HCT116 (cell line): ENCODE results near the gene MYCN.

Experiments
- POLR2A ChIP-seq: IDR thresholded peaks from 2 replicates; pipeline ENCODE4 v1.7.0; 2011; ENCODE audit warnings: borderline replicate concordance; ENCODE audit not compliant: insufficient read depth, insufficient read length; ENCODE audit errors: extremely low read depth
- TF ChIP-seq, protein P1 (sequence below), 3 experiments: fragments of 200-600 bp in 1 of 3; sonication (generic) in 1 of 3; IDR thresholded peaks in 2 of 3; conservative IDR thresholded peaks in 1 of 3; 2 replicates each; pipeline ENCODE4 v1.5.1; 2012 to 2017; ENCODE audit warnings: low read depth in 2 of 3, low read length in 2 of 3, antibody characterized with exemption in 1 of 3, borderline replicate concordance in 1 of 3, control low read depth in 1 of 3, mild to moderate bottlenecking in 1 of 3, mixed read lengths in 1 of 3, mixed run types in 1 of 3, moderate library complexity in 1 of 3; ENCODE audit not compliant: insufficient read depth in 1 of 3

DNA sequence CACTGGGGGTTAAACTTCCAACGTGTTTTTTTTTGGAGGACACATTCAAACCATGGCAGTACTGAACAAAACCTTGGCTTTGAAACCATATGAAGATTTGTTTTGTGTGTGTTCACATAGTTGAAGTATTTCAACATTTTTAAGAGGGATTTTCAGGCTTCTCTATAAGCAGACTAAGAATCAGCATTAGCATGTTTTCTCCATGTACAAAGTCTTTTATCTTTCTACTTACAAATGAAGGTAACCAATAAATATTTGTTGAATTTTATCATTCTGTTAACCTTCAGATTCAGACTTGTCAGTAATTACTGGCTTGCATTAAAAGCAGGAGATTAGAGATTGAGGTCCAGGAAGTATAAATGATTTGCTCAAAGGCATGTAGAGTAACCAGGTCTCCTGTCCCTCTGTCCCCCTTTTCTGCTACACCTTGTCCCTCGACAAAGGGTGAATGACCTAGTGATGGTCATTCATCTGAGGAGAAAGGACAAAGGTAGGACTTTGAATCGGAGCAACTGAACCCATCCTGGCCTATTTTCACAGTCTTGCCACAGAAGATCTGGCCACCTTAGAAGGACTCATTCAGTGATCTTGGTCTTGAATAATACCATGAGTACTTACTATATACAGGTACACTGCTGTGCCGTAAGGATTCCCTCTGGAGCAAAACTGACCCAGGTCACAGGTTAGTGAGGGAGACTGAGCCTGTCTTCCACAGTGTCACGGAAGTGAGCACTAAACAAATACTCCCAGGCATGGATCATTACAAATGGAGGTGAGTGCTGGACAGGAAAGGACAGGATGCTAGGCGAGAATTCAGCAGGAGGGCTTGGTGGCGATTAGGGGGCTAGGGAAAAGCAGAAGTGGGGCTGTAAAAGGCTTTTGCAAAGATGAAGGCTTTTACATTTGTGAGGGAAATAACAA, 2.2 kb upstream of the MYCN start:
- TF ChIP-seq, protein P1, sequence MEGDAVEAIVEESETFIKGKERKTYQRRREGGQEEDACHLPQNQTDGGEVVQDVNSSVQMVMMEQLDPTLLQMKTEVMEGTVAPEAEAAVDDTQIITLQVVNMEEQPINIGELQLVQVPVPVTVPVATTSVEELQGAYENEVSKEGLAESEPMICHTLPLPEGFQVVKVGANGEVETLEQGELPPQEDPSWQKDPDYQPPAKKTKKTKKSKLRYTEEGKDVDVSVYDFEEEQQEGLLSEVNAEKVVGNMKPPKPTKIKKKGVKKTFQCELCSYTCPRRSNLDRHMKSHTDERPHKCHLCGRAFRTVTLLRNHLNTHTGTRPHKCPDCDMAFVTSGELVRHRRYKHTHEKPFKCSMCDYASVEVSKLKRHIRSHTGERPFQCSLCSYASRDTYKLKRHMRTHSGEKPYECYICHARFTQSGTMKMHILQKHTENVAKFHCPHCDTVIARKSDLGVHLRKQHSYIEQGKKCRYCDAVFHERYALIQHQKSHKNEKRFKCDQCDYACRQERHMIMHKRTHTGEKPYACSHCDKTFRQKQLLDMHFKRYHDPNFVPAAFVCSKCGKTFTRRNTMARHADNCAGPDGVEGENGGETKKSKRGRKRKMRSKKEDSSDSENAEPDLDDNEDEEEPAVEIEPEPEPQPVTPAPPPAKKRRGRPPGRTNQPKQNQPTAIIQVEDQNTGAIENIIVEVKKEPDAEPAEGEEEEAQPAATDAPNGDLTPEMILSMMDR (IDR thresholded peaks at IDR 0.05 in 2 of 3, conservative IDR thresholded peaks at IDR 0.05 in 1 of 3; ENCODE audit: borderline replicate concordance in 1 of 3, insufficient read depth in 1 of 3, low read depth in 2 of 3, low read length in 2 of 3): no peak
- TF ChIP-seq POLR2A: no peak
